GM12872 (cell line): ENCODE results near the gene POGZ.

ENCODE experiments used
- TF ChIP-seq, protein P1 (sequence below): IDR thresholded peaks from 3 replicates; pipeline ENCODE4 v1.5.1; 2011; ENCODE audit warnings: low read depth, mild to moderate bottlenecking, low read length, moderate library complexity; ENCODE audit not compliant: insufficient read depth

The POGZ gene

DNA sequence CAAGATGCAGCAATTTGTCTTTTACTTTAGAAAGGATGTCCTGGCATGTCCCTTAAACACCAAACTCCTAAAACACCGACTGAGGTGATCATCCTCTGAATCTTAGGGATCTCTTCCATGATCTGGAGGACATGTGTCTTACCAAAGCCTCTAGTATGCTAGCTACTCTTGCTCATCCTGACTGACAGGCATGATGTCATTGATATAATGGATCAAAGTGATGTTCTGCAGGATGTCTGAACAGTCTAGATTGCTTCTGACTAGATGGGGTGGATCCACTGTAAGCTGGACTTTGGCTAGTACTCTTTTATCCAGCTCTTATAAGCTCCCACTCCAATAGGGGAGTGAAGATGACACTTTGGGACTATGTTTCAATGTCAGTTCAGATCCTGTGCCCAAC, 40.6 kb upstream of the POGZ start:
- TF ChIP-seq, protein P1, sequence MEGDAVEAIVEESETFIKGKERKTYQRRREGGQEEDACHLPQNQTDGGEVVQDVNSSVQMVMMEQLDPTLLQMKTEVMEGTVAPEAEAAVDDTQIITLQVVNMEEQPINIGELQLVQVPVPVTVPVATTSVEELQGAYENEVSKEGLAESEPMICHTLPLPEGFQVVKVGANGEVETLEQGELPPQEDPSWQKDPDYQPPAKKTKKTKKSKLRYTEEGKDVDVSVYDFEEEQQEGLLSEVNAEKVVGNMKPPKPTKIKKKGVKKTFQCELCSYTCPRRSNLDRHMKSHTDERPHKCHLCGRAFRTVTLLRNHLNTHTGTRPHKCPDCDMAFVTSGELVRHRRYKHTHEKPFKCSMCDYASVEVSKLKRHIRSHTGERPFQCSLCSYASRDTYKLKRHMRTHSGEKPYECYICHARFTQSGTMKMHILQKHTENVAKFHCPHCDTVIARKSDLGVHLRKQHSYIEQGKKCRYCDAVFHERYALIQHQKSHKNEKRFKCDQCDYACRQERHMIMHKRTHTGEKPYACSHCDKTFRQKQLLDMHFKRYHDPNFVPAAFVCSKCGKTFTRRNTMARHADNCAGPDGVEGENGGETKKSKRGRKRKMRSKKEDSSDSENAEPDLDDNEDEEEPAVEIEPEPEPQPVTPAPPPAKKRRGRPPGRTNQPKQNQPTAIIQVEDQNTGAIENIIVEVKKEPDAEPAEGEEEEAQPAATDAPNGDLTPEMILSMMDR, result no peak

DNA sequence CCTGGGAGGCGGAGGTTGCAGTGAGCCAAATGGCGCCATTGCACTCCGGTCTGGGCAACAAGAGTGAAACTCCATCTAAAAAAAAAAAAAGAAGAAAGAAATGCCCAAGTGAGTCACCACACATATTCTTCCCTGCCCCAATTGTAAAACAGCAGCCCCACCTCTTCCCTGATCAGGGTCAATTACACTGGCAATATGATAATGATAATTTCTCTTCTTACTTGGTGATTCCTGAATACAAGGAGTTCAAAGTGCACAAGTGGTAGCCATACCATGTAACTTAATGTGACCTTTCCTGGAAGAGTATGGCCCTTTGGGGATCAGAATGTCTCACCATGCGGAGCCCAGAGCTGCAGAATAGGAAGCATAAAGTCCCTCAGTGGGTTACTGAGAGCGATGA, 40.1 kb upstream of the POGZ start:
- TF ChIP-seq, protein P1, result no peak

DNA sequence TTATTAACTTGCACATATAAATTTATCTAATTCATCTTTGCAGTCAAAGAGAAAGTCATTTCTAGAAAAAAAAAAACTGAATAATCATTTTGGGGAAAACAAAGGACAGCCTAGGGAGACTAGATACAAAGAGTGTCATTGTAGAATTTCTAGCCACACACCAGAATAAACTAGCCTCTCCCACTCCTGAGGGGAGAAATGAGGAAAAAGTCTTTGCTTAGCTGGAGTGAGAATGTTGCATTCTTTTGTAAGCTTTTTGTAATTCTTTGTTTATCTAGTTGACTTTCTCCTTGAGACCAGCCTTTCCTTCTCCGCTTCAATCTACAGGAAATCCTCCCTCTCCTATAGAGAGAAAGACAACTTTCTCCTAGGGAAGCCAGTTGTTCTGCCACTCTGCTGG, 36.0 kb upstream of the POGZ start:
- TF ChIP-seq, protein P1, result no peak

DNA sequence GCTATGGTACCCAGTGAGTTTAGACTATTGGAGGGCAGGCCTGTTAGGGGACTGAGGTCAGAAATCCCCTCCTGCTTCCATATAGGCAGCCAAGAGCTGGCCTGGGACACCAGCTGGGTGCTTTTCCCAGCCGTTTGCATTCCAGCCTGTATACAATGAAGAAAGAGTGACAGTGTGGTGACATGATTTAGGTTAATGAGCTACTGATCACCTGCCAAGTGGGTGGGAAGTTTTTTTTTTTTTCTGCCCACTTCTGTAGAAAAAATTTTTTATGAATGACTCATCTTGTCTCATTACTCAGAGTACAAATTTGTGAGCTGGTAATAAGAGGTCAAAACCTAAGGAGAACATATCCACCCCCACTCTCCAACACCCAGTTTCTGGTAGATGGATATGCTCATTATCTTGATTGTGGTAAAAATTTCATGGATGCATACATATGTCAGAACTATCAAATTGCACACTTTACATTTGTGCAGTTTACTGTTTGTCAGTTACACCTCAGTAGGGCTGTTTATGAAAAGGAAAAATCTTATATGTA, 35.5 kb upstream of the POGZ start:
- TF ChIP-seq, protein P1, result no peak

DNA sequence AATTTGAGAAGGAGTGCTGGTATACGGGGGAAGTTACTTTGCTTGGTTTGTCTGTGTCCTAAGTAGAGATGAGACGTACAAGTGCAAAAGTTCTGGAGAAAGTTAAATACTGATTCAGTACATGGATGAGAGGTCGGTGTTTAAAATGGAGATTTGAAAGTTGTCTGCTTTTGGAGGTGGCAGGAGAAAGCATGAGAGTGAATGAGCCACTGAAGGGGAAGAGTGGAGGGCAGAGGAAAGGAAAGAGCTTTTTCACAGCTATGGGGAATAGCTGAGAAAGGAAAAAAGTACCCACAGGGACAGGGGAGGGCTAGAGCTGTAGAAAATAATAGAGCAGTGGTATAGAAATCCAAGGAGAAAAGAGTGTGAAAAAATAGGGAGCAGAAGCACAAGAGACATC, 33.7 kb upstream of the POGZ start:
- TF ChIP-seq, protein P1, result no peak

DNA sequence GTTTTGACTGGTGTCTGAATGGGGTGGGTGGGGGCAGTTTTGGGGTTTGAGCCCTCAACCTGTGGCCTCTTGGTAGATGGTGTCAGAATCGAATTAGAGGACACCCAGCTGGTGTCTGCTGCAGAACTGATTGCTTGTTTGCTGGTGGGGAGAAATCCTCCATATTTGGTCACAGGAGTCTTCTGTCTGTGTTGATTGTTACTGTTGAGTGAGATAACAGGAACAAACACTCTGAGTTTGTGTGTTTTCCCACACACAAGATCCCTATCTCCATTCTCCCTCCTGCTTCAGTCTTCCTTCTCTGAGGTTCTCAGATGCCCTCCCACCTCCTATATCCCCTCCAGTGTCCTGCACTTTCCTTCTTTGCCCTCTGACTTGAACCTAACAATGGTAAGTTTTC, 32.8 kb upstream of the POGZ start:
- TF ChIP-seq, protein P1, result no peak

DNA sequence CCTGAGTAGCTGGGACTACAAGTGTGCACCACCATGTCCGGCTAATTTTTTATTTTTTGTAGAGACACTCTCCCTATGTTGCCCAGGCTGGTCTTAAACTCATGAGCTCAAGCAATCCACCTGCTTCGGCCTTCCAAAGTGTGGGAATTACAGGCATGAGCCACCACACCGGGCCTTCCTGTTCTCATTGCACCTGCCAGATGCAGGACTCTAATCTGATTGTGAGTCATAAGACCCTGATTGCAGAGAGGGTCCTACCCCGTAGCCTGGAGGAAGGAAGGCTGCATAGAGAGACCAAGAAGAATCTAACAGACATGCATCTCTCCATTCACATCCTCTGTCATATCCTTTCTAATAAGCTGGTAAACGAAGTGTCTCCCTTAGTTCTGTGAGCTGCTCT, 32.3 kb upstream of the POGZ start:
- TF ChIP-seq, protein P1, result no peak

DNA sequence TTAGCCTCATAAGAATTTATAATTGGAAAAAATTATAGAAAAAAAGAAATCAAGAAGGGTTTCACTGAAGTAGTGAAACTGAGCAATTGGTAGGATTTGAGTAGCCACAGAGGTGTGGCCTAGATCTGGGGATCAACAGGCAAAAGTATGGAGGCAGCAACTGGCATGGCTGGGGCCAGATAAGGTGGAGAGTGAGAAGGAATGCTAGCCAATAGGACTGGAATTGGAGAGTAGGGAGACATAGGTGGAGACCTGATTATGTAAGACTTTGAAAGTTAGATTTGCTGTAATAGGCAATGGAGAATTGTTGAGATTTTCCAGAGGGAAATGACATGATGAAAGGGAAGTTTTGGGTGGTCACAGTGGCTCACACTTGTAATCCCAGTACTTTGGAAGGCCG, 27.3 kb upstream of the POGZ start:
- TF ChIP-seq, protein P1, result no peak
